Stimulated activated CD8-positive, alpha-beta memory T cell treated with anti-CD3 and anti-CD28 coated beads, Interleukin-15, amount 100 ng/mL, for 24 hours (primary cell): ENCODE measurements around the gene AMER3.

Experiments used
- DNase-seq: peaks from one replicate; pipeline ENCODE4 v3.0.0-alpha.2; 2020; ENCODE audit warnings: low read depth

AMER3 gene

GRCh38 chr2:130786076-130786475, 30.7 kb downstream of the AMER3 start:
- DNase-seq: no peak

DNA sequence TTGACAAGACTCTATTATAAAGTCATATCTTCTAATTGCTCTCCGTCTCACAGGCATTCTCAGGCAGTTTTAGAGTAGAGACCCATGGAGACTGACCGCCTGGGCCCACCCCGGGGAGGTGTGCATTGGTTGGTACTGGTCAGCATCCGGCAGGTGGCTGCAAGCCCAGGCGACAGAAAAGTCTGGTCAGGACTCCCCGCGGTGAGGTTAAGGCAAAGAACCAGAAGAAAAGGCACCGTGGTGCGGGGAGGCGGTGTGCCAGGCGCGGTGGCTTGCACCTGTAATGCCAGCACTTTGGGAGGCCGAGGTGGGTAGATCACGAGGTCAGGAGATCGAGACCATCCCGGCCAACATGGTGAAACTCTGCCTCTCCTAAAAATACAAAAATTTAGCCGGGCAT, 32.5 kb downstream of the AMER3 start:
- DNase-seq: no peak

DNA sequence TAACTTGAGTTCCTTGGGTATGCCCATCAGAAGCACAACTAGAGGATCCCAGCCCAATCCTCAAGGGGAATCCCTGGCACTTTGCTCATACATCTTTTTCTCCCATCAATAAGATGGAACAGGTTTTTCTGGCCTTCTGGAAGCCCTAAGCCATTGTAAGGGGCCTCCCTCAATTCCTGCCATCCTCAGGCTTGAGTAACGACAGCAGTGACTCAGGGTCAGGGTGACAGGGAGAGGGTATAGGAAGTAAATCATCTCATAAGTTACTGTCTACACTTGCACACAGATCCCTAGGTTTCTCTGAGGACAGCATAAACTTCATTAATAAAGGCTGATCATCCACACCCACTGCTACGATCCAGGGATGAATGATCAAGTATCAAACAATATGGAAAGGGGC, 35.0 kb downstream of the AMER3 start:
- no peak for DNase-seq

DNA sequence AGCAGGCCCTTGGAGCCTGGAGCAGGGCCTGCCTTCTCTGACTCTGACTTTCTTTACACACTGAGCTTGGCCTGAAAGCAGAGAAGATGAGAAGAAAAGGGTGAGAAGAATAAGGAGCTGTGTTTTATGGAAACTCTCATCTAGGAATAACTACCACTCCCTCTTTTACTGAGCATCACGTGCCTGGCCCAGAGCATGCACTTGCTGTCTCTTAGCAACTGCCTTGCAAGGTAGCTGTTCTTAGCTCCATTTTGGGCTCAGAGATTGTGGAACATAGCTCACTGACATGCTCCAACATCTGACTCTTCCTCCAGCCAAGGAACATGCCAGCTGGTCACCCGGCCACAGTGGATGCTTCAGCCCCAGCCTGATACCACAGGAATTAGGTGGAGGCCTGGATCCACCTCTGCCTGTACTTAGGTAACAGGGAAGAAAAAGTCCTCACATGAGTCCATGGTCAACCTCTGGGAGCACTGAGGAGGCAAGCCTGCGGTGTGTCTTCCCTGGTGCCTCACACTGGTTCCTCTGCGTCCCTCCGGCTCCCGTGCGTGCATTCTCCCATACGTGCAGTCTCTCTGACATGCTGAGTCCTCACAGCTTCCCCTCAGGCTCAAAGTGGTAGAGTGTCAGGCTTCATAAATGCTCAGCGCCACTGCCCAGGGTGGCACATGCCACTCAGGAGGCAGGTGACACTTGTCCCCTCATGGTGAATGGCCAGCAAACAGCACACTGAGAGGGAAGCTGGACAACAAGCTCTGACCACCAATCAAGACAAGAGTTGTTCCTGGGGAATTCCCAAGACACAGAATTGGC, 35.7 kb downstream of the AMER3 start:
- DNase-seq: no peak

GRCh38 chr2:130791617-130791939, 36.2 kb downstream of the AMER3 start:
- no peak for DNase-seq

GRCh38 chr2:130795431-130795830, 40.1 kb downstream of the AMER3 start:
- DNase-seq: no peak

GRCh38 chr2:130796290-130796689, 41.0 kb downstream of the AMER3 start:
- no peak for DNase-seq

DNA sequence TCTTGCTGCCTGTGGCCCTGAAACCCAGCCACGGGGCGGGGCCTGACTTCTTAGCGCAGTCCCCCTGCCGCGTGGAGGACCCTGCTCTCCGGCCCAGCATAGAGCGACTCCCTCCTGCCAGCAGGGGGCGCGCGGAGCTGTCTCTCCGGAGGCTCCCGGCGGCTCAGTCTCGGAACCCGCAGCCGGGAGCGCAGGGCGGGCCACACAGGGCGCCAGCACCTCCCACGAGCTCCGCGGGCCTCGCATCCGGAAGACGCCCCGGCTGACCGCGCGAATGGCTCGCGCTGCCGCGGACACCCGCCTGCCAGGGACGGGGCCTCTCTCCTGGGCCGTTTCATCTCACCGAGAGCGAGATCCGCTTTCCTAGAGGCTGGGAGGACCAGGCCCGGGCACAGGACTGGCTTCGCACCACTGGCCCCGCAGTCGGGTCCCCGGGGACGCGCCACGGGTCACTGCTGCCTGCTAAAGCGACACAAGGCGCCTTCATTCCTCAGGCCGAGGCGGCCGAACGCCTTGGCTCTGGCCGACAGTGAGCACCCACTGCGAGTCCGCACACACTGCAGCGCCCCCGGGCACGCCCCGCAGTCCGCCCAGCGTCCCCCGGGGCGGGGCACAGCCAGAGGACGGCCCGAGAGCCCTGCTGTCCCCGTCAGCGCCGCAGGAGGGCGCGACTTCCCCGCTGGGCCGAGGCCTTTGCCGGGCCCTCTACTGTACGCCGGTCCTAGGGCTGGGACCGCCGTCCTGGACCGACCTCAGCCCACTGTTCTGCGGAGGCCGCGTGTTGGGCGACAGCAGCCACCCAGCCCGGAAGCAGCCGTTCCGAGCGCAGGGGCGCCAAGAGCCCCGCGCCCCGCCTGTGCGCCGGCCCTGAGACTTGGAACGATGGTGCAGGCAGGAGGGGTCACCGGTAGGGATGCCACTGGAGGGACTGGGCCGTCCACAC, 42.4 kb downstream of the AMER3 start:
- DNase-seq: peak; percentile 95

DNA sequence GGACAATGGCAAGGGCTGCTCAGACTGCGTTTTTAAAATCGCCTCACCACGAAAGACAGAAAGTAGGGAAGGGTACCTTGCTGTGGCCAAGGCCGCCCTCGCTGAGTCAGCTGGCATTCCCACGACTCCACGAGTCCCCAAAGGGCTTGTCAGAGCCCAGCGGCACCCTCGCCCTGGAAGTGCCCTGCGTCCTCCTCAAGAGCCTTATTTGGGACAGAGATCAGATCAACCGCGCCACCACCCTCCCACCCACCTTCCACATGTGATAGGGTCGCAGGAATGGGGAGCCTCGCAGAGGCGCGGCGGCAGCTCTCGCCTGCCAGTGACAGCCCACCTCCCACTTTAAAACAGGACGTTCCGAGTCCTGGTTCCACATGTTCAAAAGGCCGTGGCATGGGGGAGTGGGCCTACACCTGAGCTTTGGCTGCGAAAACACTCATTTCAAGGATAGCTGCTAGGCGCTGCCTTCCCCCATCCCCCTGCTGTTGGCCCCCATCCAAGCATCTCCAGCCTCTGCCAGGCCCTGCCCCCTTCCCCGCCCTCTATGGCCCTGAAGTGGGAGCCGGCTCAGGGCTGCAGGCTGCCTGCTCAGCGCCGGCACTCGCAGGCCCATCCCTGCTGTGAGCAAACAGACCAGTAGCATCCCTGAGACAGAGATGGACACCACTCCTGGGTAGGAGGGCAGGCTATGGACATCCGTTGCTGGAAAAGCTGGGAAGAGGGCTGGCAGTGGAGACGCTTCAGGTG, 43.3 kb downstream of the AMER3 start:
- DNase-seq: no peak

GRCh38 chr2:130799295-130799694, 44.0 kb downstream of the AMER3 start:
- DNase-seq: no peak

- DNase-seq: no peak
Observed at GRCh38 chr2:130805613-130806012, 50.3 kb downstream of the AMER3 start.

GRCh38 chr2:130806370-130806769, 51.0 kb downstream of the AMER3 start:
- DNase-seq: no peak

DNA sequence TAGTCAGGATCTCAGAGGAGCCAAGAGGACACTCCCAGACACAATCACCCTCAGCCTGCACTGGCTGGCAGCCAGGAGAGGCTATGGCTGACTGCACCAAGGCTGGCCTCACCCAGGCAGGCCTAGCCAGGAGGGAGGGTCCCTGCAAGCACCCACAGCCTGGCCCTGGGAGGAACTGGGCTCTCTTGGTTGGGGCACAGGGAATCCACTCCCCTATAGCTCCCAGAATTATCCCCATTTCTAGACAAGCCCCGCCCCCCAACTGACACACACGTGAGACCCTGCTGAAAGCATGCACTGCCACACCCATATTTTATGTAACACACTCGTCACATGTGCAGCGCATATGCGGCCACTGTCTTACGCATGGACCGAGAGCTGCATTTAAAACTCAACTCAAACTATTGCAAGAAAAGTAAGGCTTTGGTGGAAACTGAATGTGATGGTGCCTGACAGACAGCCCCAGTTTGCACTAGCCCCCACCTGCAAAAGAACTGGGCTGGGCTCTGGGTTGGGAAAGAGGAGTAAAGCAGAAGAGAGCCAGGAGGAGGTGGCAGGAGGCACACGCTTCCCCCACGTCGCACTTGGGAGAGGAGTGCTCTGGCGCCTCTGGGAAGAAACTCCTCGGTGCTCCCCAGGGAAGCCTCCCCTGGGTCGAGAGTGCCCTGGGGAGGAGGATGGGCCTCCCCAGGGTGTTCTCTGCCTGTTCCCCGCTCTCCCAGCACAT, 52.5 kb downstream of the AMER3 start:
- no peak for DNase-seq

- no peak for DNase-seq
Observed at GRCh38 chr2:130808482-130809268, 53.3 kb downstream of the AMER3 start.

DNA sequence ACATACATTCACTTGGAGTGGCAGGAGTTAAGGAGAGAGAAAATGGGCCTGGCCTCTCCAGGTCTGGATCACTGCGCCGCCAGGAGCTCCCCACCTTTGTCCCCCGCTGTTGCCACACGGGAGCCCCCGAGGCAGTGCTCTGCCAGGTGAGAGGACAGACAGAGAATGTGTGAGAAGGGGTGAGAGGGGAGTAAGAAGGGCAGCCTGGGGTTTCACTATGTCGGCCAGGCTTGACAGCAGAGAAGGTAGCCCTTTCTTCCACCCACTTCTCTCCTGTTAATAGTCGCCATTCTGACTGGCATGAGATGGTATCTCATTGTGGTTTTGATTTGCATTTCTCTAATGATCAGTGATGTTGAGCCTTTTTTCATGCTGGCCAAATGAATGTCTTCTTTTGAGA, 55.1 kb downstream of the AMER3 start:
- DNase-seq: no peak

DNA sequence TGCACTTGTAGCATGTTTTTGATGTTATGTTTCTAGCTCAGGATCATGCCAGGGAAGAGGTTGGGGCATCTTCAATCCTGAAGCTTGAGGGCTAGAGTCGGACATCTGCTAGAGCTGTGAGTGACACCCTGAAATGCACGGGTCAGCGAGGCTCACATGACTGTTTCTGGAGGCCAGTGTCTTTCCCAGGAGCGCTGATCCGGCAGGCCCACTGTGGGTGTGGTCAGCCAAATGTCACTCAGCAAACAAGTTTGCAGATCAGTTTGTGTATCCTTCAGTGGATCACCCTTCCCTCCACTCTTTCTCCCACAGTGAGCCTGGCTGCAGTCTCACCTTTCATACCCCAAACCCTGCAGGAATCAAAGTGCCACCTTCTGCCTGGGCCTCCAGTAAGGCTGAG, 58.4 kb downstream of the AMER3 start:
- no peak for DNase-seq

- no peak for DNase-seq
Observed at GRCh38 chr2:130814931-130815680, 59.8 kb downstream of the AMER3 start.
